Neural cell (in vitro differentiated cells): Measurements from ENCODE around the gene UBE3B. TPM values are rescaled to one million over a fixed set of nuclear protein-coding genes. Genes with fewer than 3 reads are reported as not detected.

Source experiments
- H2AFZ ChIP-seq: fragments of 200-600, 300-800 bp; sonication (generic), shearing (Covaris generic); 2 replicates; pipeline ENCODE4 v1.6.0; 2014; ENCODE audit warnings: low read depth, mild to moderate bottlenecking, antibody characterized with exemption, low read length, moderate library complexity
- H3F3A ChIP-seq: fragments of 200-600 bp; shearing (Covaris generic); 2 replicates; pipeline ENCODE4 v1.6.1; 2016; ENCODE audit warnings: mild to moderate bottlenecking, moderate library complexity, mixed read lengths, antibody characterized with exemption, low read length; ENCODE audit not compliant: insufficient read depth, poor library complexity, severe bottlenecking
- H3K27ac ChIP-seq: fragments of 200-600, 300-800 bp; sonication (generic), shearing (Covaris generic); 2 replicates; pipeline ENCODE4 v1.5.1; 2014; ENCODE audit warnings: mild to moderate bottlenecking, low read length, moderate library complexity
- H3K27me3 ChIP-seq: fragments of 300-800, 200-600 bp; sonication (generic), shearing (Covaris generic); 2 replicates; pipeline ENCODE4 v1.6.0; 2014; ENCODE audit warnings: mild to moderate bottlenecking, low read depth, low read length, moderate library complexity; ENCODE audit not compliant: insufficient read depth
- H3K36me3 ChIP-seq: fragments of 300-800, 200-600 bp; sonication (generic), shearing (Covaris generic); 2 replicates; pipeline ENCODE4 v1.5.1; 2014; ENCODE audit warnings: mild to moderate bottlenecking, antibody characterized with exemption, low read length, moderate library complexity; ENCODE audit not compliant: insufficient read depth
- H3K4me2 ChIP-seq: fragments of 300-800, 200-600 bp; sonication (generic), shearing (Covaris generic); 2 replicates; pipeline ENCODE4 v1.6.0; 2014; ENCODE audit warnings: mild to moderate bottlenecking, low read length
- H3K4me3 ChIP-seq: fragments of 300-800, 200-600 bp; sonication (generic), shearing (Covaris generic); 2 replicates; pipeline ENCODE4 v1.5.1; 2014; ENCODE audit warnings: mild to moderate bottlenecking, low read length, moderate library complexity
- H3K79me2 ChIP-seq: fragments of 200-600 bp; shearing (Covaris generic); replicated peaks from 2 replicates; pipeline ENCODE4 v1.6.0; 2014; ENCODE audit warnings: mild to moderate bottlenecking, low read length, moderate library complexity; ENCODE audit not compliant: insufficient read depth
- H3K9ac ChIP-seq: fragments of 300-800, 200-600 bp; sonication (generic), shearing (Covaris generic); 2 replicates; pipeline ENCODE4 v1.6.1; 2016; ENCODE audit warnings: mild to moderate bottlenecking, low read length, mixed read lengths
- H3K9me2 ChIP-seq: fragments of 200-600 bp; shearing (Covaris generic); 2 replicates; pipeline ENCODE4 v1.6.1; 2016; ENCODE audit warnings: mild to moderate bottlenecking, low read length, mixed read lengths; ENCODE audit not compliant: insufficient read depth
- H3K9me3 ChIP-seq: fragments of 200-600, 300-800 bp; sonication (generic), shearing (Covaris generic); 2 replicates; pipeline ENCODE4 v1.6.1; 2016; ENCODE audit warnings: mild to moderate bottlenecking, mixed run types, low read length, moderate library complexity, mixed read lengths
- H4K20me1 ChIP-seq: fragments of 200-600 bp; shearing (Covaris generic); 2 replicates; pipeline ENCODE4 v1.6.1; 2016; ENCODE audit warnings: mild to moderate bottlenecking, mixed run types; ENCODE audit not compliant: insufficient read depth
- CTCF ChIP-seq: fragments of 450-650 bp; IDR thresholded peaks from 2 replicates; pipeline ENCODE4 v1.5.1; 2014; ENCODE audit warnings: antibody characterized with exemption, mild to moderate bottlenecking, moderate library complexity; ENCODE audit not compliant: poor library complexity, severe bottlenecking
- EP300 ChIP-seq: fragments of 450-650 bp; conservative IDR thresholded peaks from 2 replicates; pipeline ENCODE4 v1.6.1; 2014; ENCODE audit warnings: antibody characterized with exemption, mild to moderate bottlenecking, moderate library complexity; ENCODE audit not compliant: poor library complexity, severe bottlenecking
- EZH2 ChIP-seq: fragments of 200-600, 300-800 bp; shearing (Covaris generic), sonication (generic); IDR thresholded peaks from 2 replicates; pipeline ENCODE4 v1.6.1; 2014; ENCODE audit warnings: antibody characterized with exemption, low read length, borderline replicate concordance, mild to moderate bottlenecking; ENCODE audit not compliant: insufficient read depth, poor library complexity, severe bottlenecking
- MXI1 ChIP-seq: fragments of 450-650 bp; conservative IDR thresholded peaks from 2 replicates; pipeline ENCODE4 v1.6.1; 2014; ENCODE audit warnings: antibody characterized with exemption, mild to moderate bottlenecking; ENCODE audit not compliant: poor library complexity, severe bottlenecking
- POLR2AphosphoS5 ChIP-seq: IDR thresholded peaks from 2 replicates; pipeline ENCODE4 v1.6.1; 2012
- RAD21 ChIP-seq: fragments of 450-650 bp; conservative IDR thresholded peaks from 2 replicates; pipeline ENCODE4 v1.6.1; 2014; ENCODE audit warnings: antibody characterized with exemption, mild to moderate bottlenecking, moderate library complexity
- REST ChIP-seq: IDR thresholded peaks from 2 replicates; pipeline ENCODE4 v1.6.1; 2012; ENCODE audit warnings: borderline replicate concordance
- SMC3 ChIP-seq: fragments of 450-650 bp; conservative IDR thresholded peaks from 2 replicates; pipeline ENCODE4 v1.6.1; 2014; ENCODE audit warnings: antibody characterized with exemption, mild to moderate bottlenecking, moderate library complexity; ENCODE audit not compliant: poor library complexity
- TAF1 ChIP-seq: IDR thresholded peaks from 2 replicates; pipeline ENCODE4 v1.6.1; 2012; ENCODE audit warnings: low read depth
- polyA plus RNA-seq: library from polyadenylated mRNA; depleted of rRNA; stranded (reverse); fragments of >200 nt; gene quantifications from 2 replicates; pipeline ENCODE4 v1.2.3, GENCODE V29; 2014

UBE3B gene
- polyA plus RNA-seq, 1 donor from 2014 or later: 21.7 TPM

- no peak for TF ChIP-seq CTCF
- no peak for TF ChIP-seq EP300
- no peak for TF ChIP-seq EZH2
- TF ChIP-seq MXI1: no peak
- no peak for TF ChIP-seq TAF1
- TF ChIP-seq SMC3: no peak
- Histone ChIP-seq H2AFZ (no peak overlapping the region), H3K9me2 (no peaks in the 10 kb centered on the region), H3K9ac (no peak overlapping the region), H4K20me1 (no peaks in the 10 kb centered on the region), H3K27me3 (no peaks in the 10 kb centered on the region), H3K79me2 (no peaks in the 10 kb centered on the region), H3F3A (no peaks in the 10 kb centered on the region), H3K27ac (no peak overlapping the region), H3K4me3 (no peak overlapping the region), H3K9me3 (no peaks in the 10 kb centered on the region), H3K36me3 (no peaks in the 10 kb centered on the region), H3K4me2 (no peak overlapping the region)
Observed at GRCh38 chr12:109448707-109449390, 28.6 kb upstream of the UBE3B start.

DNA sequence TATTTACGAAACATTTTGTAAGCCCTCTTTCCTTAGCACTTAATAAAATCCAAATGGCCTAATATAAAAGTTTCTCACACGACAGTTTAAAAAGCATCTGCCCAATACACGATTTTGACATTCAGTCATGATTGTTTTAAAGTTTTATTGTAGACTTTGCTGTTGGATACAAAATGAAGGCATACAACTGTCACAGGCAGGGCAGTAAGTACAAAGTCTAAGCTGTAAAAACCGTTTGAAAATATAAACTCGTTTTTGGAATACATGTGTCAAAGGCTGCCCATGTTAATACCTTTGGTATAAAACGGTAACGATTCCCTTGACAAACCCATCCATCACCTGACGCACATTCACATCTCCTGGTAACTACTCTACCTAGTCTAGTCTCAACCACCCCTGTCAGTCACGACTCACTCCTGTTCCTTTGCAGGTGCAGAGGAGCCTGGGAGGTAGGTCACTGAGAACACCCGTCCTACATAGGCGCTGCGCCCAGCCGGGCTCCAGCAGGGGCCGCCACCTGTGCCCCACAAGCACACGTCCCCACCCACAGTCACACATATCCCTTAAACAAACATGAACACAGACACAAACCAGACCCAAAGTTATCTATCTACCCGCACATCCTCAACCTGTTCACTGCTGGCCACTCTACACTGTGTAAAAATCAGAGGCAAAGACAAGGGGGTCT, 27.4 kb upstream of the UBE3B start:
- H3K4me2 ChIP-seq: no peak overlapping the region
- no peak for TF ChIP-seq CTCF
- no peak for TF ChIP-seq EZH2
- TF ChIP-seq TAF1: no peak
- TF ChIP-seq EP300: no peak
- TF ChIP-seq POLR2AphosphoS5: no peak
- TF ChIP-seq MXI1: no peak
- TF ChIP-seq RAD21: no peak
- no peak for TF ChIP-seq REST
- TF ChIP-seq SMC3: no peak
- H3K4me3 ChIP-seq: no peak overlapping the region
- H3K27ac ChIP-seq: no peak overlapping the region
- no peak overlapping the region for H2AFZ ChIP-seq
- no peaks in the 10 kb centered on the region for H3K9me3 ChIP-seq
- no peaks in the 10 kb centered on the region for H3K36me3 ChIP-seq
- no peaks in the 10 kb centered on the region for H3K27me3 ChIP-seq
- no peaks in the 10 kb centered on the region for H4K20me1 ChIP-seq
- no peaks in the 10 kb centered on the region for H3K79me2 ChIP-seq
- H3K9me2 ChIP-seq: no peaks in the 10 kb centered on the region
- no peaks in the 10 kb centered on the region for H3F3A ChIP-seq
- H3K9ac ChIP-seq: no peak overlapping the region
